ENCODE data around the gene TM4SF4. TPM values are rescaled to one million over a fixed set of nuclear protein-coding genes. Genes with fewer than 3 reads are reported as not detected.

TM4SF4 gene
- polyA plus RNA-seq, 1 donor from 2014 or later: not detected

DNA sequence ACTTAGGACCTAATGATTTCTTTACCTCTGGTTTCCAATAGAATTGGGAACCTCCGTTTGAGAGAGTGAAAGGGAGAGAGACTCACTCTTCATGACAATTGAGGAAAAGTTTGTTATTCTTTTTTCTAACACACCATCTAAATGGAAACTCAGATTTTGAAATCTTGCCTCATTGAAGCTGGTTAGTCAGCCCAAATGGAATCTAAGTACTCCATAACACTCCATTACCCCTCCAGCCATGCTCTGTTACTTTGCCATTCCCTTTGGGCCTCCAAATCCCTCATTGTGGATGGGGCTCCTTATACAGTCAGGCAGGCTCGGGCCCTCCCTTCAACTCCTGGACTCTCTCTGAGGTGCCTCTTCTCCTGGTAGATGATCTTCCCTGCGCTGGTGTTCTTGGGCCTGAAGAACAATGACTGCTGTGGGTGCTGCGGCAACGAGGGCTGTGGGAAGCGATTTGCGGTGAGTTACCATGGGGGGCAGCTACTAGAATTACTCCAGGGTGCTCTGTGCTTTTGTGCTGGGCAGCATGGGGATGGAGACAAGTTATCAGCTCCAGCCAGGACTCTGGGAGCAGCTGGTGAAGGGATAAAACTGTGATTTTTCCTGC lies 1.1 kb downstream of the TM4SF4 start:
- Histone ChIP-seq H3K27me3 (ENCODE audit: insufficient read depth, low read depth, low read length) (no peaks in the 10 kb centered on the region), H3F3A (ENCODE audit: insufficient read depth, low read length, poor library complexity, severe bottlenecking) (no peaks in the 10 kb centered on the region), H3K79me2 (replicated peaks; ENCODE audit: insufficient read depth, low read length) (no peaks in the 10 kb centered on the region), H3K9ac (ENCODE audit: low read length) (no peak overlapping the region), H3K4me3 (ENCODE audit: low read length) (no peak overlapping the region), H4K20me1 (ENCODE audit: insufficient read depth) (no peaks in the 10 kb centered on the region), H2AFZ (ENCODE audit: low read depth, low read length) (no peak overlapping the region), H3K9me2 (ENCODE audit: insufficient read depth, low read length) (no peaks in the 10 kb centered on the region), H3K4me2 (ENCODE audit: low read length) (no peak overlapping the region), H3K36me3 (ENCODE audit: insufficient read depth, low read length) (no peaks in the 10 kb centered on the region), H3K27ac (ENCODE audit: low read length) (no peak overlapping the region), H3K9me3 (ENCODE audit: low read length) (no peaks in the 10 kb centered on the region)
- TF ChIP-seq POLR2AphosphoS5 (IDR thresholded peaks at IDR 0.05) (no peak), TAF1 (IDR thresholded peaks at IDR 0.05; ENCODE audit: low read depth) (no peak), EP300 (conservative IDR thresholded peaks at IDR 0.05; ENCODE audit: poor library complexity, severe bottlenecking) (no peak), MXI1 (conservative IDR thresholded peaks at IDR 0.05; ENCODE audit: poor library complexity, severe bottlenecking) (no peak), EZH2 (IDR thresholded peaks at IDR 0.05; ENCODE audit: borderline replicate concordance, insufficient read depth, low read length, poor library complexity, severe bottlenecking) (no peak), RAD21 (conservative IDR thresholded peaks at IDR 0.05) (no peak), CTCF (IDR thresholded peaks at IDR 0.05; ENCODE audit: poor library complexity, severe bottlenecking) (no peak), SMC3 (conservative IDR thresholded peaks at IDR 0.05; ENCODE audit: poor library complexity) (no peak)
- TF ChIP-seq, protein P1, sequence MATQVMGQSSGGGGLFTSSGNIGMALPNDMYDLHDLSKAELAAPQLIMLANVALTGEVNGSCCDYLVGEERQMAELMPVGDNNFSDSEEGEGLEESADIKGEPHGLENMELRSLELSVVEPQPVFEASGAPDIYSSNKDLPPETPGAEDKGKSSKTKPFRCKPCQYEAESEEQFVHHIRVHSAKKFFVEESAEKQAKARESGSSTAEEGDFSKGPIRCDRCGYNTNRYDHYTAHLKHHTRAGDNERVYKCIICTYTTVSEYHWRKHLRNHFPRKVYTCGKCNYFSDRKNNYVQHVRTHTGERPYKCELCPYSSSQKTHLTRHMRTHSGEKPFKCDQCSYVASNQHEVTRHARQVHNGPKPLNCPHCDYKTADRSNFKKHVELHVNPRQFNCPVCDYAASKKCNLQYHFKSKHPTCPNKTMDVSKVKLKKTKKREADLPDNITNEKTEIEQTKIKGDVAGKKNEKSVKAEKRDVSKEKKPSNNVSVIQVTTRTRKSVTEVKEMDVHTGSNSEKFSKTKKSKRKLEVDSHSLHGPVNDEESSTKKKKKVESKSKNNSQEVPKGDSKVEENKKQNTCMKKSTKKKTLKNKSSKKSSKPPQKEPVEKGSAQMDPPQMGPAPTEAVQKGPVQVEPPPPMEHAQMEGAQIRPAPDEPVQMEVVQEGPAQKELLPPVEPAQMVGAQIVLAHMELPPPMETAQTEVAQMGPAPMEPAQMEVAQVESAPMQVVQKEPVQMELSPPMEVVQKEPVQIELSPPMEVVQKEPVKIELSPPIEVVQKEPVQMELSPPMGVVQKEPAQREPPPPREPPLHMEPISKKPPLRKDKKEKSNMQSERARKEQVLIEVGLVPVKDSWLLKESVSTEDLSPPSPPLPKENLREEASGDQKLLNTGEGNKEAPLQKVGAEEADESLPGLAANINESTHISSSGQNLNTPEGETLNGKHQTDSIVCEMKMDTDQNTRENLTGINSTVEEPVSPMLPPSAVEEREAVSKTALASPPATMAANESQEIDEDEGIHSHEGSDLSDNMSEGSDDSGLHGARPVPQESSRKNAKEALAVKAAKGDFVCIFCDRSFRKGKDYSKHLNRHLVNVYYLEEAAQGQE (IDR thresholded peaks at IDR 0.05; ENCODE audit: borderline replicate concordance): no peak

DNA sequence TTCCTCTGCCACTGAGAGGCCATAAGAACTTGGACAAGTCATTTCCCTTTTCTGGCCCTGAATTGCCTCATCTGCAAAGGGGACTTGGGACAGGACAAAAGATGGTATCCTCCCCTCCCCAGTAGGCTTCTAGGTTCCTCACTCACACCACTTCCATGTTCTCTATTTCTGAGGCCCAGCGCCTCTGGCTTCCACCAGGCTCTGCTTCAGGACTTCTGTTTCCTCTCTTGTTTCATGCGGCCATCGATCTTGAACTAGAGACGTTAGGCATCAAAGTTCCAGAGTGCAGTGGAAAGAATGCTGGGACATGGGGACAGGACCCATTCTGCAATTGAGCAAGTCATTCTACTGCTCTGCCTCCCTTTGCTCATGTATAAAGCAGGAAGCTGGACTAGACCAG lies 1.7 kb downstream of the TM4SF4 start:
- Histone ChIP-seq H3K9ac (ENCODE audit: low read length) (no peak overlapping the region), H3K79me2 (replicated peaks; ENCODE audit: insufficient read depth, low read length) (no peaks in the 10 kb centered on the region), H3K4me2 (ENCODE audit: low read length) (no peak overlapping the region), H3K9me2 (ENCODE audit: insufficient read depth, low read length) (no peaks in the 10 kb centered on the region), H3K27me3 (ENCODE audit: insufficient read depth, low read depth, low read length) (no peaks in the 10 kb centered on the region), H3K9me3 (ENCODE audit: low read length) (no peaks in the 10 kb centered on the region), H3K4me3 (ENCODE audit: low read length) (no peak overlapping the region), H2AFZ (ENCODE audit: low read depth, low read length) (no peak overlapping the region), H3K27ac (ENCODE audit: low read length) (no peak overlapping the region), H3K36me3 (ENCODE audit: insufficient read depth, low read length) (no peaks in the 10 kb centered on the region), H4K20me1 (ENCODE audit: insufficient read depth) (no peaks in the 10 kb centered on the region), H3F3A (ENCODE audit: insufficient read depth, low read length, poor library complexity, severe bottlenecking) (no peaks in the 10 kb centered on the region)
- TF ChIP-seq EZH2 (IDR thresholded peaks at IDR 0.05; ENCODE audit: borderline replicate concordance, insufficient read depth, low read length, poor library complexity, severe bottlenecking): no peak
- no peak for TF ChIP-seq TAF1 (IDR thresholded peaks at IDR 0.05; ENCODE audit: low read depth)
- no peak for TF ChIP-seq EP300 (conservative IDR thresholded peaks at IDR 0.05; ENCODE audit: poor library complexity, severe bottlenecking)
- no peak for TF ChIP-seq MXI1 (conservative IDR thresholded peaks at IDR 0.05; ENCODE audit: poor library complexity, severe bottlenecking)
- TF ChIP-seq, protein P1 (IDR thresholded peaks at IDR 0.05; ENCODE audit: borderline replicate concordance): no peak
- no peak for TF ChIP-seq SMC3 (conservative IDR thresholded peaks at IDR 0.05; ENCODE audit: poor library complexity)
- no peak for TF ChIP-seq CTCF (IDR thresholded peaks at IDR 0.05; ENCODE audit: poor library complexity, severe bottlenecking)
- TF ChIP-seq RAD21 (conservative IDR thresholded peaks at IDR 0.05): no peak
- TF ChIP-seq POLR2AphosphoS5 (IDR thresholded peaks at IDR 0.05): no peak

All from neural cell (in vitro differentiated cells).